GM21526 (cell line): Measurements from ENCODE around the gene SND1.

Experiments used
- ATAC-seq: cut with Tn5 transposase; IDR thresholded peaks from one replicate; pipeline ENCODE4 v1.9.1; 2021; ENCODE audit warnings: moderate library complexity; ENCODE audit not compliant: unreplicated experiment, low FRiP score

SND1 gene

GRCh38 chr7:128117691-128118090 is 465.7 kb downstream of the SND1 start:
- no peak for ATAC-seq

GRCh38 chr7:128119036-128119435 is 467.0 kb downstream of the SND1 start:
- ATAC-seq, result no peak

GRCh38 chr7:128120116-128120515 is 468.1 kb downstream of the SND1 start:
- no peak for ATAC-seq

GRCh38 chr7:128120976-128121490 is 469.0 kb downstream of the SND1 start:
- ATAC-seq, result no peak

- ATAC-seq, result no peak
These were observed 469.9 kb downstream of the SND1 start for GRCh38 chr7:128121711-128122530.

GRCh38 chr7:128122576-128123290 is 470.7 kb downstream of the SND1 start:
- no peak for ATAC-seq

- no peak for ATAC-seq
These were observed 471.5 kb downstream of the SND1 start for GRCh38 chr7:128123291-128124037.

- no peak for ATAC-seq
These were observed 472.8 kb downstream of the SND1 start for GRCh38 chr7:128124786-128125185.

GRCh38 chr7:128125816-128126215 is 473.8 kb downstream of the SND1 start:
- ATAC-seq, result no peak

- no peak for ATAC-seq
These were observed 476.4 kb downstream of the SND1 start for GRCh38 chr7:128128401-128128800.

GRCh38 chr7:128129224-128129864 is 477.4 kb downstream of the SND1 start:
- no peak for ATAC-seq

GRCh38 chr7:128131115-128131514 is 479.1 kb downstream of the SND1 start:
- no peak for ATAC-seq

- no peak for ATAC-seq
These were observed 479.7 kb downstream of the SND1 start for GRCh38 chr7:128131731-128132130.

- ATAC-seq, result no peak
These were observed 480.6 kb downstream of the SND1 start for GRCh38 chr7:128132426-128133069.

GRCh38 chr7:128135159-128135514 is 483.1 kb downstream of the SND1 start:
- ATAC-seq, result no peak

GRCh38 chr7:128135515-128136214 is 483.7 kb downstream of the SND1 start:
- ATAC-seq, result peak; percentile 86

- ATAC-seq, result no peak
These were observed 484.2 kb downstream of the SND1 start for GRCh38 chr7:128136215-128136597.

GRCh38 chr7:128137181-128137580 is 485.2 kb downstream of the SND1 start:
- ATAC-seq, result no peak

GRCh38 chr7:128139406-128139805 is 487.4 kb downstream of the SND1 start:
- no peak for ATAC-seq
